CD4-positive, CD25-positive, alpha-beta regulatory T cell (primary cell): ENCODE measurements around the gene SMIM35. TPM values are rescaled to one million over a fixed set of nuclear protein-coding genes. Genes with fewer than 3 reads are reported as not detected.

Experiments used
- ATAC-seq, 2 donors: fragments of 150-1000 bp; cut with Tn5 transposase; one replicate each; pipeline ENCODE4 v1.10.0; 2021; ENCODE audit warnings: low read depth in 2 of 2, moderate number of reproducible peaks in 2 of 2, moderate library complexity in 1 of 2
- DNase-seq, 3 donors: peaks; one replicate each; pipeline versions ENCODE4 v3.0.0 to v3.0.0-alpha.2; 2012 to 2022; ENCODE audit warnings: mixed read lengths in 1 of 3
- H3K27ac ChIP-seq: one replicate; pipeline ENCODE4 v1.7.0; 2013; ENCODE audit warnings: mild to moderate bottlenecking, low read length; ENCODE audit not compliant: insufficient read depth, poor library complexity, severe bottlenecking
- H3K27me3 ChIP-seq: one replicate; pipeline ENCODE4 v1.7.0; 2013; ENCODE audit warnings: low read length; ENCODE audit not compliant: control insufficient read depth, insufficient read depth
- H3K36me3 ChIP-seq: one replicate; pipeline ENCODE4 v1.7.0; 2013; ENCODE audit warnings: mild to moderate bottlenecking, low read length, moderate library complexity; ENCODE audit not compliant: control insufficient read depth, insufficient read depth
- H3K4me1 ChIP-seq: 2 replicates; pipeline ENCODE4 v1.7.0; 2013; ENCODE audit warnings: mild to moderate bottlenecking, low read length; ENCODE audit not compliant: insufficient read depth, control insufficient read depth, poor library complexity, severe bottlenecking
- H3K4me3 ChIP-seq: one replicate; pipeline ENCODE4 v1.7.0; 2013; ENCODE audit warnings: low read depth, mild to moderate bottlenecking, low read length, moderate library complexity
- H3K9me3 ChIP-seq, 2 experiments: 1 replicate in 1 of 2; 2 replicates in 1 of 2; pipeline ENCODE4 v1.7.0; 2013; ENCODE audit warnings: low read length in 2 of 2, mild to moderate bottlenecking in 1 of 2, moderate library complexity in 1 of 2; ENCODE audit not compliant: control insufficient read depth in 2 of 2
- H3K27ac Mint-ChIP-seq, 3 donors: one replicate each; pipeline ENCODE4 v1.8.0; 2020 to 2022; ENCODE audit warnings: mild to moderate bottlenecking in 3 of 3, mixed read lengths in 3 of 3, moderate library complexity in 2 of 3
- H3K27me3 Mint-ChIP-seq: one replicate; pipeline ENCODE4 v1.8.0; 2022; ENCODE audit warnings: mild to moderate bottlenecking, mixed read lengths
- H3K36me3 Mint-ChIP-seq: one replicate; pipeline ENCODE4 v1.8.0; 2020; ENCODE audit warnings: mixed read lengths
- H3K4me1 Mint-ChIP-seq, 4 donors: one replicate each; pipeline ENCODE4 v1.8.0; 2020 to 2022; ENCODE audit warnings: mixed read lengths in 4 of 4, mild to moderate bottlenecking in 1 of 4
- H3K4me3 Mint-ChIP-seq, 4 donors: one replicate each; pipeline ENCODE4 v1.8.0; 2020 to 2022; ENCODE audit warnings: mild to moderate bottlenecking in 4 of 4, mixed read lengths in 4 of 4, moderate library complexity in 3 of 4
- H3K9me3 Mint-ChIP-seq, 7 donors: one replicate each; pipeline ENCODE4 v1.8.0; 2020 to 2022; ENCODE audit warnings: mixed read lengths in 7 of 7, mild to moderate bottlenecking in 3 of 7, moderate library complexity in 2 of 7
- polyA plus RNA-seq, 4 donors: library from polyadenylated mRNA; unstranded; fragments of 300-500 nt; fragmentation: Illumina TruSeq; gene quantifications; one replicate each; pipeline ENCODE4 v1.2.3, GENCODE V29; 2021
- total RNA-seq: library from RNA; stranded (reverse); gene quantifications from one replicate; pipeline ENCODE4 v1.2.3, GENCODE V29; 2022

Gene SMIM35
- total and polyA plus RNA-seq, 5 donors from 2014 or later = 0.90 to 1.9 (median 1.2) TPM

DNA sequence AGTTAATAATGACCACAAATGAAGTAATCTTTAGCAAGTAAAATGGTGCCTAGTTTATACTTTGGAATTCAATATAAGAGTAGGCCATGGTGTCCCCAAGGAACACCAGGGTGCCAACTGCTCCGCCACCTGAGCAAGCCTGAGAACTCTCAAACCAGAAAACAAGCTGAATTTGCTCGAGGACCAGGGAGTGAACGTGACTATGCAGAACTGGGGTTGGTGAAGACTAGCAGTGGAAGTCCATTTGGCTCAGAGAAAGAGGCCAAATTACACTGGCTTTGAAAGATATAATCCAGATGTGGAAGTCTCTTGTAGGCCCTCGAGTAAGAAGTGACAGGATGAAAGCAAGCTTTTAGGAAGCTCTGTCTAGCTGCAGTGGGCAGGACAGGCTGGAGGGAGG is 8.7 kb upstream of the SMIM35 start:
- ATAC-seq = no peak

GRCh38 chr11:118092907-118093571 is 6.3 kb upstream of the SMIM35 start:
- Histone ChIP-seq H3K36me3 (no peaks in the 10 kb centered on the region), H3K27ac (no peak overlapping the region), H3K27me3 (no peaks in the 10 kb centered on the region), H3K4me1 (no peaks in the 10 kb centered on the region), H3K4me3 (no peak overlapping the region), H3K9me3 (peaks cover 5 to 6% of the 10 kb centered on the region in 2 experiments)
- DNase-seq = no peak
- no peak overlapping the region for H3K4me3 Mint-ChIP-seq
- no peak for ATAC-seq
- peaks cover 4% of the 10 kb centered on the region for H3K36me3 Mint-ChIP-seq
- H3K9me3 Mint-ChIP-seq = peaks cover 0 to 10% (median 5%) of the 10 kb centered on the region in 7 donors
- H3K27me3 Mint-ChIP-seq = peaks cover 19% of the 10 kb centered on the region
- H3K4me1 Mint-ChIP-seq = peaks cover 0 to under 1% (median 0%) of the 10 kb centered on the region in 4 donors
- H3K27ac Mint-ChIP-seq = no peak overlapping the region

More for the DNA sequence above, 8.7 kb upstream of the SMIM35 start:
- H3K4me3 Mint-ChIP-seq = no peak overlapping the region
- peak overlapping the region in 1 of 3 donors; percentile 28 for H3K27ac Mint-ChIP-seq
- DNase-seq = no peak
- peaks cover 0 to 2% (median 0%) of the 10 kb centered on the region in 4 donors for H3K4me1 Mint-ChIP-seq
- no peak overlapping the region for H3K4me3 ChIP-seq
- H3K9me3 ChIP-seq = no peaks in the 10 kb centered on the region
- H3K27me3 ChIP-seq = no peaks in the 10 kb centered on the region
- peaks cover 13% of the 10 kb centered on the region for H3K27me3 Mint-ChIP-seq
- H3K27ac ChIP-seq = no peak overlapping the region
- no peaks in the 10 kb centered on the region for H3K4me1 ChIP-seq
- H3K36me3 Mint-ChIP-seq = no peaks in the 10 kb centered on the region
- H3K36me3 ChIP-seq = no peaks in the 10 kb centered on the region
- peaks cover 0 to 2% (median 0%) of the 10 kb centered on the region in 7 donors for H3K9me3 Mint-ChIP-seq

- H3K4me3 ChIP-seq = no peak overlapping the region
- Mint-ChIP-seq H3K4me3 (no peak overlapping the region), H3K4me1 (no peaks in the 10 kb centered on the region), H3K9me3 (peaks cover 0 to 20% (median 7%) of the 10 kb centered on the region in 7 donors), H3K27ac (no peak overlapping the region), H3K36me3 (peaks cover 4% of the 10 kb centered on the region), H3K27me3 (peaks cover 19% of the 10 kb centered on the region)
- no peak overlapping the region for H3K27ac ChIP-seq
- H3K9me3 ChIP-seq = peaks cover 10 to 19% of the 10 kb centered on the region in 2 experiments
- no peaks in the 10 kb centered on the region for H3K36me3 ChIP-seq
- DNase-seq = no peak
- no peak for ATAC-seq
- H3K27me3 ChIP-seq = no peaks in the 10 kb centered on the region
- no peaks in the 10 kb centered on the region for H3K4me1 ChIP-seq
These were observed 4.9 kb upstream of the SMIM35 start for GRCh38 chr11:118091690-118092089.

DNA sequence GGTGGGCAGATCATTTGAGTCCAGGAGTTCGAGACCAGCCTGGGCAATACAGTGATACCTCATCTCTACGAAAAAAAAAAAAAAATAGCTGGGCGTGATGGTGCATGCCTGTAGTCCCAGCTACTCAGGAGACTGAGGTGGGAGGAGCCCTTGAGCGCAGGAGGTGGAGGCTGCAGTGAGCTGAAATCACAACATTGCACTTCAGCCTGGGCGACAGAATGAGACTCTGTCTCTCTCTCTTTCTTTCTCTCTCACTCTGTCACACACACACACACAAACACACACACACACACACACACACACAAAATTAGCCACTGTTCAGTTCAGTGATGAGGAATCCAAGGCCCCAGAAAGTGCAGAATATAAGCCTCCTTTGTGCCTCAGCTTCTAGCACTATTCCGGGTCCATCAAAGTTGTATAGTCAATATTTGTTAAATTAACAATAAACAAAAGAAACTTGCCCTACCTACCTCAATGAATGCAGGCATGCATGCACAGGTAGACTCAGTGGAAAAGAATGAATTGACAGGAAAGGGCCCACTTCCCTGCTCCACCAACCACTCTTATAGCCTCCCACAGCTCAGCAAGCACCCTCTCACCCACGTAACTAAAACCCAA is 3.9 kb upstream of the SMIM35 start:
- H3K27ac Mint-ChIP-seq = no peak overlapping the region
- no peaks in the 10 kb centered on the region for H3K36me3 ChIP-seq

GRCh38 chr11:118088531-118088930 is 1.8 kb upstream of the SMIM35 start:
- no peak for DNase-seq
- H3K27ac ChIP-seq = no peak overlapping the region

More for the DNA sequence above, 3.9 kb upstream of the SMIM35 start:
- H3K4me1 ChIP-seq = no peaks in the 10 kb centered on the region
- H3K27me3 ChIP-seq = no peaks in the 10 kb centered on the region
- Mint-ChIP-seq H3K4me3 (no peak overlapping the region), H3K36me3 (peaks cover 4% of the 10 kb centered on the region), H3K27me3 (peaks cover 15% of the 10 kb centered on the region), H3K9me3 (peaks cover 0 to 26% (median 7%) of the 10 kb centered on the region in 7 donors), H3K4me1 (no peaks in the 10 kb centered on the region)
- no peak overlapping the region for H3K27ac ChIP-seq
- H3K9me3 ChIP-seq = peaks cover 10 to 23% of the 10 kb centered on the region in 2 experiments
- ATAC-seq (no peak), DNase-seq (no peak)
- no peak overlapping the region for H3K4me3 ChIP-seq

DNA sequence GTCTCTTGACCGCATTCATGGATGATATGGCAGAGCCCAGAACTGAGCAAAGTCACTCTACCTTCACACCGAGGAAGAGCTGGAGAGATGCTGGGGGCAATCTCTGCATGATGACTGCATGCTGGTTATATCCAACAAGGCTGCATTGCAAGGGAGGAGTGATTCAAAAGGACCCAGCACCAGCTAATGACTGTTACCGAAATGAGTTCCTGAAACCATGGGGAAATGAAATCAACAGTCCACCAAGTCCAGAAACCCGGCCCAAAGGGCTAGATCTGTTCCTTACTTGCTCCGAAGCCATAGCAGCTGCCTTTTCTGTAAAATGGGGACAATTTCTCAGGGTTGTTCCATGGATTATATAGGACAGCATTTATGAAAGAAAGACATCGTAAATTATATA is 1.2 kb upstream of the SMIM35 start:
- peaks cover 10 to 23% of the 10 kb centered on the region in 2 experiments for H3K9me3 ChIP-seq
- Mint-ChIP-seq H3K27me3 (peaks cover 20% of the 10 kb centered on the region), H3K36me3 (peaks cover 4% of the 10 kb centered on the region), H3K4me3 (no peak overlapping the region), H3K9me3 (peaks cover 0 to 26% (median 7%) of the 10 kb centered on the region in 7 donors), H3K27ac (peak overlapping the region in 1 of 3 donors; percentile 14), H3K4me1 (peaks cover 0 to 2% (median 0%) of the 10 kb centered on the region in 4 donors)
- no peaks in the 10 kb centered on the region for H3K36me3 ChIP-seq
- H3K4me1 ChIP-seq = no peaks in the 10 kb centered on the region
- DNase-seq (no peak), ATAC-seq (no peak)
- H3K27me3 ChIP-seq = no peaks in the 10 kb centered on the region
- H3K4me3 ChIP-seq = no peak overlapping the region
- H3K27ac ChIP-seq = no peak overlapping the region

More at GRCh38 chr11:118088531-118088930, 1.8 kb upstream of the SMIM35 start:
- Mint-ChIP-seq H3K4me3 (no peak overlapping the region), H3K36me3 (peaks cover 4% of the 10 kb centered on the region), H3K4me1 (peaks cover 0 to 2% (median 0%) of the 10 kb centered on the region in 4 donors), H3K27ac (no peak overlapping the region), H3K9me3 (peaks cover 0 to 26% (median 7%) of the 10 kb centered on the region in 7 donors), H3K27me3 (peaks cover 15% of the 10 kb centered on the region)
- no peaks in the 10 kb centered on the region for H3K27me3 ChIP-seq
- ATAC-seq = no peak
- no peak overlapping the region for H3K4me3 ChIP-seq
- no peaks in the 10 kb centered on the region for H3K36me3 ChIP-seq
- H3K9me3 ChIP-seq = peaks cover 10 to 23% of the 10 kb centered on the region in 2 experiments
- no peaks in the 10 kb centered on the region for H3K4me1 ChIP-seq

GRCh38 chr11:118084656-118085055 is 2.1 kb downstream of the SMIM35 start:
- DNase-seq = no peak
- H3K4me1 Mint-ChIP-seq = peaks cover 0 to 2% (median 0%) of the 10 kb centered on the region in 4 donors
- ATAC-seq = no peak
- no peak overlapping the region for H3K27ac Mint-ChIP-seq
- Histone ChIP-seq H3K9me3 (peaks cover 10 to 23% of the 10 kb centered on the region in 2 experiments), H3K4me1 (no peaks in the 10 kb centered on the region), H3K27ac (no peak overlapping the region), H3K27me3 (no peaks in the 10 kb centered on the region), H3K4me3 (no peak overlapping the region), H3K36me3 (no peaks in the 10 kb centered on the region)
- H3K27me3 Mint-ChIP-seq = peaks cover 22% of the 10 kb centered on the region
- H3K4me3 Mint-ChIP-seq = no peak overlapping the region
- peaks cover 0 to 26% (median 7%) of the 10 kb centered on the region in 7 donors for H3K9me3 Mint-ChIP-seq
- H3K36me3 Mint-ChIP-seq = peaks cover 4% of the 10 kb centered on the region
